ENCODE results near the gene AKAP6.

The AKAP6 gene

DNA sequence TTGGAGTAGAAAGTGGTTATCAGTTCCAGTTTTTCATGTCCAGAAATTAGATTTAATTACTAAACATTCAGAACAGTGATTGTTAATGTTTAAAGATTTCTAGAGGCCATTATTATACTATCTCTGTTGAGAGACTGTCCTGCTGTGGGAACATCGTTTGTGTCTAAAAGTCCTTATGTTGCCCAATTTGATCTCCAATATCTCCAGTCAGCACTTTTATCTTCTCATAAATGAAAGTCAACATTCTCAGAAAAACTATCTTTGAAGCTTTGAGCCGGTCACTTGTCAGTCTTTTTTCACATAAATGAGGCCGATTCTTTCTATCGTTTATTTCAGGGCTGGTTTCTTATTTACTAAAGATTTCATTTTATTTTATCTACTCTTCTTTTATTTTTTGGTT, 518.8 kb downstream of the AKAP6 start:
- TF ChIP-seq, protein P1, sequence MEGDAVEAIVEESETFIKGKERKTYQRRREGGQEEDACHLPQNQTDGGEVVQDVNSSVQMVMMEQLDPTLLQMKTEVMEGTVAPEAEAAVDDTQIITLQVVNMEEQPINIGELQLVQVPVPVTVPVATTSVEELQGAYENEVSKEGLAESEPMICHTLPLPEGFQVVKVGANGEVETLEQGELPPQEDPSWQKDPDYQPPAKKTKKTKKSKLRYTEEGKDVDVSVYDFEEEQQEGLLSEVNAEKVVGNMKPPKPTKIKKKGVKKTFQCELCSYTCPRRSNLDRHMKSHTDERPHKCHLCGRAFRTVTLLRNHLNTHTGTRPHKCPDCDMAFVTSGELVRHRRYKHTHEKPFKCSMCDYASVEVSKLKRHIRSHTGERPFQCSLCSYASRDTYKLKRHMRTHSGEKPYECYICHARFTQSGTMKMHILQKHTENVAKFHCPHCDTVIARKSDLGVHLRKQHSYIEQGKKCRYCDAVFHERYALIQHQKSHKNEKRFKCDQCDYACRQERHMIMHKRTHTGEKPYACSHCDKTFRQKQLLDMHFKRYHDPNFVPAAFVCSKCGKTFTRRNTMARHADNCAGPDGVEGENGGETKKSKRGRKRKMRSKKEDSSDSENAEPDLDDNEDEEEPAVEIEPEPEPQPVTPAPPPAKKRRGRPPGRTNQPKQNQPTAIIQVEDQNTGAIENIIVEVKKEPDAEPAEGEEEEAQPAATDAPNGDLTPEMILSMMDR (IDR thresholded peaks at IDR 0.05) = no peak
- Histone ChIP-seq H3K27me3 (ENCODE audit: control insufficient read depth, insufficient read depth, low read length) (no peaks in the 10 kb centered on the region), H3K4me3 (ENCODE audit: low read depth, low read length) (no peak overlapping the region), H3K9ac (no peak overlapping the region), H2AFZ (no peak overlapping the region), H3K4me2 (ENCODE audit: low read length) (no peak overlapping the region), H3K27ac (no peak overlapping the region), H3K79me2 (no peaks in the 10 kb centered on the region), H3K9me3 (ENCODE audit: control insufficient read depth, low read length) (no peaks in the 10 kb centered on the region), H3K4me1 (no peaks in the 10 kb centered on the region), H3K36me3 (ENCODE audit: control insufficient read depth, insufficient read depth, low read length) (no peaks in the 10 kb centered on the region)

DNA sequence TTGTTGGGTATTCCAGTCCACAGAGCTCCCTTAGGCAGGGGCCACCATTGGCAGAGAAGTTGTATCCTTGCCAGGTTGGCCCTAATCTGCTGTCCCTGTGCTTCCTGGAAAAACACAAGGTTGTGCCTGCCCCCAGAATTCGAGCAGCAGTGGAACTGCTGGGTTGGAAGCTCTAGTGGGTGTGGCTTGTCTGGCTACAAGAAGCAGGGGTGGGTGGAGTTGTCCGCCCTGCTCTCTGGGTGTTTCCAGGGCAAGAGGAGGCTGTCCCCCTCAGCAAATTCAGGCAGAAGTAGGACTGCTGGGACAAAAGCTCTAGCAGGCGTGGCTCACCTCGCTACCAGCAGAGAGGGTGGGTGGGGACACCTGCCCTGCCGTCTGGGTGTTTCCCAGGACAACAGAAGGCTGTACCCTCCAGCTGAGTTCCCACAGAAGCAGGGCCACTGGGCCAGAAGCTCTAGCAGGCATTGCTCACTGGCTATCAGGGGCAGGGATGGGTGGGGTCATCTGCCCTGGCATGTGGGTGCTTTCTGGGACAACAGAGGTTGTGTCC, 536.8 kb downstream of the AKAP6 start:
- Histone ChIP-seq H3K79me2 (no peaks in the 10 kb centered on the region), H2AFZ (no peak overlapping the region), H3K27me3 (ENCODE audit: control insufficient read depth, insufficient read depth, low read length) (no peaks in the 10 kb centered on the region), H3K4me2 (ENCODE audit: low read length) (no peak overlapping the region), H3K27ac (no peak overlapping the region), H3K4me1 (no peaks in the 10 kb centered on the region), H3K4me3 (ENCODE audit: low read depth, low read length) (no peak overlapping the region), H3K9ac (no peak overlapping the region), H3K9me3 (ENCODE audit: control insufficient read depth, low read length) (no peaks in the 10 kb centered on the region), H3K36me3 (ENCODE audit: control insufficient read depth, insufficient read depth, low read length) (no peaks in the 10 kb centered on the region)
- TF ChIP-seq, protein P1 (IDR thresholded peaks at IDR 0.05) = no peak

DNA sequence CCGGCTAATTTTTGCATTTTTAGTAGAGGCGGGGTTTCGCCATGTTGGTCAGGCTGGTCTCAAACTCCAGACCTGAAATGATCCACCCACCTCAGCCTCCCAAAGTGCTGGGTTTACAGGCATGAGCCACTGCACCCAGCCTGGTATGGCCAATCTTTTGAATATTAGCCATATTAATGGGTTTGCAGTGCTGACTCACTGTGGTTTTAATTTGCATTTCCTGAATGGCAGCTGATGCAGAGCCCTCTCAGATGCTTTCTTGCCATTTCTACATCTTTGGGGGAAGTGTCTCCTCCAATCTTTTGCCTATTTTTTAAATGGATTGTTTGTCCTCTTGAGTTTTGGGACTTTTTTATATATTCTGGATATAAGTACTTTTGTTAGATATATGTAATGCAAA, 554.1 kb downstream of the AKAP6 start:
- Histone ChIP-seq H3K79me2 (no peaks in the 10 kb centered on the region), H3K36me3 (ENCODE audit: control insufficient read depth, insufficient read depth, low read length) (no peaks in the 10 kb centered on the region), H3K9me3 (ENCODE audit: control insufficient read depth, low read length) (no peaks in the 10 kb centered on the region), H3K4me2 (ENCODE audit: low read length) (no peak overlapping the region), H3K27me3 (ENCODE audit: control insufficient read depth, insufficient read depth, low read length) (no peaks in the 10 kb centered on the region), H3K4me1 (no peaks in the 10 kb centered on the region), H3K27ac (no peak overlapping the region), H2AFZ (no peak overlapping the region), H3K4me3 (ENCODE audit: low read depth, low read length) (no peak overlapping the region), H3K9ac (no peak overlapping the region)
- TF ChIP-seq, protein P1 (IDR thresholded peaks at IDR 0.05) = no peak

All from parathyroid adenoma (tissue), 2 donors.